DOHH2 (cell line): Measurements from ENCODE around the gene RPS16.

ENCODE experiments used
- CTCF ChIP-seq: fragments of 200-600 bp; sonication (generic); IDR thresholded peaks from one replicate; pipeline ENCODE4 v1.5.1; 2014; ENCODE audit warnings: antibody characterized with exemption, mild to moderate bottlenecking, low read depth, low read length; ENCODE audit not compliant: poor library complexity, severe bottlenecking
- EZH2phosphoT487 ChIP-seq: fragments of 200-600 bp; sonication (generic); IDR thresholded peaks from 2 replicates; pipeline ENCODE4 v1.6.1; 2017; ENCODE audit warnings: borderline replicate concordance, mild to moderate bottlenecking, antibody characterized with exemption, low read length, moderate library complexity, mixed read lengths

GRCh38 chr19:39407410-39407659 is 28.4 kb downstream of the RPS16 start:
- TF ChIP-seq CTCF: no peak
- no peak for TF ChIP-seq EZH2phosphoT487
